ENCODE results near the gene MZT2B.
"Not testable (repeated sequence)": the region's sequence is repeated elsewhere in the genome, so short reads cannot be mapped to it uniquely, and the experiment has no call there.

DNA sequence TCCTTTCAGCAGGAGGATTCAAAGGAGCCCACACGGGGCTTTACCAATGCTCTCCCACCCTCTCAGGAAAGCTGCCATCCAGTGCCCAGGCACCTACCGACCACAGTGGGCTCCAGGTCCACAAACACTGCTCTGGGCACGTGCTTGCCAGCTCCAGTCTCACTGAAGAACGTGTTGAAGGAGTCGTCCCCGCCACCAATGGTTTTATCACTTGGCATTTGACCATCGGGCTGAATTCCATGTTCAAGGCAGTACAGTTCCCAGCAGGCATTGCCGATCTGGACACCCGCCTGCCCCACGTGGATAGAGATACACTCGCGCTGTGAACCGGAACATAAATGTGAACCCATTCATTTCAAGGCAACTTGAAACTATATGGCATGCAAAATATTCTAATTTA, 14.0 kb downstream of the MZT2B start:
- not testable (repeated sequence) for TF ChIP-seq CTCF (IDR thresholded peaks at IDR 0.05; ENCODE audit: insufficient read depth, low read length); POLR2AphosphoS5 (IDR thresholded peaks at IDR 0.05; ENCODE audit: low read depth); REST (IDR thresholded peaks at IDR 0.05; ENCODE audit: insufficient replicate concordance, low read depth); GABPA (IDR thresholded peaks at IDR 0.05; ENCODE audit: low read depth)
